GM12878 (cell line): Measurements from ENCODE around the gene TEX51. TPM values are rescaled to one million over a fixed set of nuclear protein-coding genes. Genes with fewer than 3 reads are reported as not detected.

ENCODE experiments used
- ATAC-seq: fragments of 200-7000 bp; cut with Tn5 transposase; 3 replicates; pipeline ENCODE4 v1.9.1; 2020; ENCODE audit warnings: mild to moderate bottlenecking, moderate library complexity
- BruUV-seq: library from RNA; stranded (reverse); fragments of 400-500 nt; replicated peaks from 2 replicates; lab custom pipeline; 2021; lab: Mats Ljungman, UMichigan
- CTCF ChIA-PET: fragments of 300-600 bp; sonication (Branson Sonifier 250); formaldehyde crosslinking; extraction: SDS; loops from one replicate; lab custom pipeline; 2021; ENCODE audit warnings: inconsistent platforms; lab: Yijun Ruan, JAX
- POLR2A ChIA-PET: fragments of 350-600 bp; formaldehyde crosslinking; extraction: SDS; loops from one replicate; lab custom pipeline; 2021; ENCODE audit warnings: inconsistent platforms; lab: Charles Lee
- RAD21 ChIA-PET: fragments of 300-600 bp; sonication (Branson Sonifier 250); formaldehyde crosslinking; loops from one replicate; lab custom pipeline; 2023; ENCODE audit warnings: antibody characterized with exemption; ENCODE audit not compliant: unreplicated experiment; lab: Charles Lee
- SMC1A ChIA-PET: fragments of 300-600 bp; sonication (Branson Sonifier 250); formaldehyde crosslinking; loops from one replicate; lab custom pipeline; 2023; ENCODE audit not compliant: unreplicated experiment, uncharacterized antibody; lab: Charles Lee
- DNase-seq: peaks from one replicate; pipeline ENCODE4 v3.0.0-alpha.2; 2011; ENCODE audit warnings: low read depth, low spot score
- FAIRE-seq: peaks from 3 replicates; lab custom pipeline; 2011; peaks lifted over from hg19 to GRCh38; lab: Jason Lieb, UNC
- H2AFZ ChIP-seq: 2 replicates; pipeline ENCODE4 v1.6.0; 2011; ENCODE audit warnings: low read depth, low read length, control low read depth; ENCODE audit not compliant: control insufficient read depth
- H3K27ac ChIP-seq: 2 replicates; pipeline ENCODE4 v1.5.1; 2011; ENCODE audit warnings: control low read depth; ENCODE audit not compliant: control insufficient read depth, insufficient read depth
- H3K27me3 ChIP-seq, 2 experiments: replicated peaks in 1 of 2; 2 replicates each; pipeline versions ENCODE4 v1.6.0 to v1.6.1; 2011; ENCODE audit warnings: low read length in 1 of 2; ENCODE audit not compliant: control insufficient read depth in 2 of 2, insufficient read depth in 2 of 2
- H3K36me3 ChIP-seq, 2 experiments: 2 replicates each; pipeline ENCODE4 v1.5.1; 2011; ENCODE audit warnings: low read length in 1 of 2; ENCODE audit not compliant: control insufficient read depth in 2 of 2, insufficient read depth in 2 of 2
- H3K4me1 ChIP-seq: 2 replicates; pipeline ENCODE4 v1.6.1; 2011; ENCODE audit warnings: mild to moderate bottlenecking, low read length, moderate library complexity, mixed read lengths; ENCODE audit not compliant: control insufficient read depth, insufficient read depth
- H3K4me2 ChIP-seq: 2 replicates; pipeline ENCODE4 v1.6.0; 2011; ENCODE audit warnings: control low read depth; ENCODE audit not compliant: control insufficient read depth, insufficient read depth
- H3K4me3 ChIP-seq: fragments of 200-600 bp; sonication (generic); 2 replicates; pipeline ENCODE4 v1.5.1; 2016
- H3K79me2 ChIP-seq: 2 replicates; pipeline ENCODE4 v1.6.0; 2011; ENCODE audit warnings: low read length; ENCODE audit not compliant: control insufficient read depth, insufficient read depth
- H3K9ac ChIP-seq: 2 replicates; pipeline ENCODE4 v1.8.0; 2011; ENCODE audit warnings: low read length, control low read depth, mixed read lengths; ENCODE audit not compliant: control insufficient read depth, insufficient read depth
- H3K9me3 ChIP-seq: replicated peaks from 3 replicates; pipeline ENCODE4 v1.5.1; 2011; ENCODE audit warnings: mild to moderate bottlenecking, low read length; ENCODE audit not compliant: control insufficient read depth, insufficient read depth
- H4K20me1 ChIP-seq: 2 replicates; pipeline ENCODE4 v1.6.0; 2011; ENCODE audit not compliant: control insufficient read depth, insufficient read depth
- CBX3 ChIP-seq: fragments of 200-600 bp; sonication (generic); IDR thresholded peaks from 2 replicates; pipeline ENCODE4 v1.6.1; 2016; ENCODE audit warnings: low read depth, borderline replicate concordance
- CHD4 ChIP-seq: fragments of 200-600 bp; sonication (generic); IDR thresholded peaks from 2 replicates; pipeline ENCODE4 v1.6.1; 2016; ENCODE audit warnings: mild to moderate bottlenecking
- EZH2 ChIP-seq: IDR thresholded peaks from 2 replicates; pipeline ENCODE4 v1.6.1; 2012; ENCODE audit warnings: low read depth, mild to moderate bottlenecking, control low read depth, inconsistent platforms, low read length, borderline replicate concordance; ENCODE audit not compliant: control insufficient read depth
- FOXM1 ChIP-seq: IDR thresholded peaks from 2 replicates; pipeline ENCODE4 v1.6.1; 2012; ENCODE audit warnings: low read depth, mild to moderate bottlenecking, inconsistent platforms, low read length, moderate library complexity
- KDM1A ChIP-seq: fragments of 200-600 bp; sonication (generic); IDR thresholded peaks from 2 replicates; pipeline ENCODE4 v1.6.1; 2016; ENCODE audit warnings: borderline replicate concordance
- MEF2B ChIP-seq: fragments of 450-650 bp; IDR thresholded peaks from 2 replicates; pipeline ENCODE4 v1.6.1; 2018; ENCODE audit warnings: mild to moderate bottlenecking, moderate library complexity; ENCODE audit not compliant: partially characterized antibody, poor library complexity, severe bottlenecking
- MXI1 ChIP-seq: fragments of 150-350 bp; IDR thresholded peaks from 2 replicates; pipeline ENCODE4 v1.6.1; 2011; ENCODE audit warnings: low read depth, mild to moderate bottlenecking, inconsistent platforms, low read length, improper control_type of control experiment
- NFYA ChIP-seq: IDR thresholded peaks from 2 replicates; pipeline ENCODE4 v1.6.1; 2011; ENCODE audit warnings: low read depth, mild to moderate bottlenecking, low read length, improper control_type of control experiment, borderline replicate concordance
- PAX5 ChIP-seq: IDR thresholded peaks from 2 replicates; pipeline ENCODE4 v1.6.1; 2011; ENCODE audit warnings: low read depth, low read length, borderline replicate concordance
- RCOR1 ChIP-seq: conservative IDR thresholded peaks from 2 replicates; pipeline ENCODE4 v1.6.1; 2012; ENCODE audit warnings: low read depth, low read length, improper control_type of control experiment
- SMAD1 ChIP-seq: fragments of 450-650 bp; IDR thresholded peaks from 2 replicates; pipeline ENCODE4 v1.6.1; 2018; ENCODE audit warnings: mild to moderate bottlenecking, low read depth; ENCODE audit not compliant: partially characterized antibody
- SP1 ChIP-seq: IDR thresholded peaks from one replicate; pipeline ENCODE4 v1.6.1; 2011; ENCODE audit warnings: low read depth, low read length
- TBL1XR1 ChIP-seq: IDR thresholded peaks from 2 replicates; pipeline ENCODE4 v1.6.1; 2012; ENCODE audit warnings: low read depth, low read length, improper control_type of control experiment
- ZZZ3 ChIP-seq: IDR thresholded peaks from 2 replicates; pipeline ENCODE4 v1.6.1; 2011; ENCODE audit warnings: low read depth; ENCODE audit not compliant: control insufficient read depth, insufficient read length
- WGBS: methylation state at CpG from one replicate; pipeline ENCODE4 v1.1.6; 2016; ENCODE audit warnings: low lambda C conversion rate; ENCODE audit not compliant: insufficient replicate concordance, insufficient coverage; ENCODE audit errors: missing lambda C conversion rate; 5-methylcytosine and 5-hydroxymethylcytosine counted together
- in situ Hi-C: fragments of 300-500 bp; cut with MboI; formaldehyde crosslinking; loops from 9 replicates; pipeline ENCODE4 v1.14.3; 2018; ENCODE audit warnings: mixed read lengths
- intact Hi-C: fragments of 100-400 bp; cut with micrococcal nuclease; formaldehyde crosslinking; loops from one replicate; pipeline ENCODE4 v1.14.2; 2022; ENCODE audit not compliant: unreplicated experiment
- polyA plus RNA-seq, 11 experiments: library from polyadenylated mRNA; depleted of rRNA in 4 of 11; unstranded in 6 of 11; stranded (reverse) in 5 of 11; fragments of >200 nt; fragmentation: Nextera tagmentation in 4 of 11; fragmentation: Illumina TruSeq in 1 of 11; extraction: Ambion mirVana in 4 of 11; extraction: Trizol in 1 of 11; gene quantifications; 1 replicate in 1 of 11; 2 replicates in 10 of 11; pipeline versions ENCODE4 v1.2.1 to v1.2.3, GENCODE V29; 2011 to 2016; ENCODE audit warnings: inconsistent platforms in 2 of 11, missing spikeins in 2 of 11, low read depth in 1 of 11
- total RNA-seq, 4 experiments: library from RNA; depleted of rRNA in 3 of 4; stranded (reverse); fragments of >200 nt in 3 of 4; fragmentation: Illumina TruSeq in 1 of 4; extraction: Trizol in 1 of 4; gene quantifications; 2 replicates each; pipeline versions ENCODE4 v1.2.1 to v1.2.3, GENCODE V29; 2013 to 2021

Gene TEX51
- total and polyA plus RNA-seq, 10 of the 15 experiments (the other 5 are each of a cell fraction or from before 2014, with no cell fraction given), result not detected

- Histone ChIP-seq H3K4me2 (no peak overlapping the region), H3K9ac (no peak overlapping the region), H4K20me1 (no peaks in the 10 kb centered on the region), H3K27me3 (no peaks in the 10 kb centered on the region; a peak in 1 of 4 replicates), H3K27ac (no peak overlapping the region), H3K79me2 (no peaks in the 10 kb centered on the region), H3K9me3 (no peaks in the 10 kb centered on the region), H3K4me3 (no peak overlapping the region), H3K4me1 (no peaks in the 10 kb centered on the region), H3K36me3 (no peaks in the 10 kb centered on the region), H2AFZ (no peak overlapping the region)
- FAIRE-seq (no peak), ATAC-seq (no peak), DNase-seq (no peak)
- ChIA-PET RAD21 (no interaction called here), SMC1A (no interaction called here), CTCF (interaction anchor here (1.2 kb wide), 1 partner anchor 90 kb away, joined by 4 read pairs; no protein-coding TSS in a partner anchor), POLR2A (no interaction called here)
- no TSS peak for BruUV-seq
- TF ChIP-seq ZZZ3 (no peak), SP1 (no peak), CBX3 (no peak), TBL1XR1 (no peak), EZH2 (no peak), RCOR1 (no peak), MEF2B (no peak), NFYA (no peak), PAX5 (no peak), FOXM1 (no peak), KDM1A (no peak), CHD4 (no peak), MXI1 (no peak), SMAD1 (no peak)
- WGBS, result 23% methylated on average over 9 of the region's 9 CpGs
- intact Hi-C loops (loop anchor here (10.0 kb wide), 1 partner anchor 173 kb away; no protein-coding TSS in a partner anchor), in situ Hi-C loops (no loop called here)
These were observed 17.1 kb upstream of the TEX51 start for GRCh38 chr2:126881591-126881990.
